Activated T-cell treated with anti-CD3 and anti-CD28 coated beads, Interleukin-2, amount 50 U/mL, for 24 hours (primary cell): ENCODE measurements around the gene OBP2B.
"Not testable (repeated sequence)": the region's sequence is repeated elsewhere in the genome, so short reads cannot be mapped to it uniquely, and the experiment has no call there.

Source experiments
- DNase-seq: peaks from one replicate; pipeline ENCODE4 v3.0.0-alpha.2; 2020
- H3K27ac Mint-ChIP-seq: 2 replicates; pipeline ENCODE4 v1.8.0; 2020; ENCODE audit warnings: mild to moderate bottlenecking, mixed read lengths
- H3K27me3 Mint-ChIP-seq: 2 replicates; pipeline ENCODE4 v1.8.0; 2020; ENCODE audit warnings: mixed read lengths
- H3K36me3 Mint-ChIP-seq: 2 replicates; pipeline ENCODE4 v1.8.0; 2020; ENCODE audit warnings: low read depth, mixed read lengths
- H3K4me1 Mint-ChIP-seq: 2 replicates; pipeline ENCODE4 v1.8.0; 2020; ENCODE audit warnings: low read depth, mixed read lengths
- H3K4me3 Mint-ChIP-seq: 2 replicates; pipeline ENCODE4 v1.8.0; 2020; ENCODE audit warnings: mild to moderate bottlenecking, moderate library complexity, mixed read lengths
- H3K9me3 Mint-ChIP-seq: 2 replicates; pipeline ENCODE4 v1.8.0; 2020; ENCODE audit warnings: mixed read lengths

Gene OBP2B

GRCh38 chr9:133208880-133209300 lies at the start of gene OBP2B:
TSS of gene OBP2B (minus strand) at chr9:133209250. CDS start at chr9:133209199, 51 bp downstream.
- not testable (repeated sequence) for H3K9me3 Mint-ChIP-seq, H3K4me1 Mint-ChIP-seq, H3K4me3 Mint-ChIP-seq, H3K27ac Mint-ChIP-seq, H3K36me3 Mint-ChIP-seq
- H3K27me3 Mint-ChIP-seq = peaks cover 25% of the 10 kb centered on the region
- peak; percentile 2 for DNase-seq

GRCh38 chr9:133258061-133259015 lies 49.3 kb upstream of the OBP2B start:
- H3K4me3 Mint-ChIP-seq = no peak overlapping the region
- H3K9me3 Mint-ChIP-seq = no peaks in the 10 kb centered on the region
- no peaks in the 10 kb centered on the region for H3K4me1 Mint-ChIP-seq
- peaks cover 8% of the 10 kb centered on the region for H3K27me3 Mint-ChIP-seq
- H3K36me3 Mint-ChIP-seq = no peaks in the 10 kb centered on the region
- DNase-seq = no peak
- no peak overlapping the region for H3K27ac Mint-ChIP-seq

- Mint-ChIP-seq H3K4me1 (no peaks in the 10 kb centered on the region), H3K9me3 (no peaks in the 10 kb centered on the region), H3K27ac (no peak overlapping the region), H3K27me3 (peaks cover 7% of the 10 kb centered on the region), H3K4me3 (no peak overlapping the region), H3K36me3 (no peaks in the 10 kb centered on the region)
- DNase-seq = no peak
Observed at GRCh38 chr9:133257465-133257956, 48.5 kb upstream of the OBP2B start.

- no peak for DNase-seq
- H3K27ac Mint-ChIP-seq = no peak overlapping the region
- no peaks in the 10 kb centered on the region for H3K4me1 Mint-ChIP-seq
- no peaks in the 10 kb centered on the region for H3K27me3 Mint-ChIP-seq
- no peaks in the 10 kb centered on the region for H3K9me3 Mint-ChIP-seq
- H3K4me3 Mint-ChIP-seq = no peak overlapping the region
- no peaks in the 10 kb centered on the region for H3K36me3 Mint-ChIP-seq
Observed at GRCh38 chr9:133256686-133257091, 47.6 kb upstream of the OBP2B start.

GRCh38 chr9:133256136-133256461 lies 47.0 kb upstream of the OBP2B start:
- H3K9me3 Mint-ChIP-seq = no peaks in the 10 kb centered on the region
- no peaks in the 10 kb centered on the region for H3K36me3 Mint-ChIP-seq
- H3K4me3 Mint-ChIP-seq = no peak overlapping the region
- no peak for DNase-seq
- no peak overlapping the region for H3K27ac Mint-ChIP-seq
- no peaks in the 10 kb centered on the region for H3K4me1 Mint-ChIP-seq
- no peaks in the 10 kb centered on the region for H3K27me3 Mint-ChIP-seq

- H3K9me3 Mint-ChIP-seq = no peaks in the 10 kb centered on the region
- H3K36me3 Mint-ChIP-seq = no peaks in the 10 kb centered on the region
- DNase-seq = no peak
- no peak overlapping the region for H3K27ac Mint-ChIP-seq
- no peaks in the 10 kb centered on the region for H3K4me1 Mint-ChIP-seq
- no peak overlapping the region for H3K4me3 Mint-ChIP-seq
- H3K27me3 Mint-ChIP-seq = no peaks in the 10 kb centered on the region
Observed at GRCh38 chr9:133255371-133256135, 46.5 kb upstream of the OBP2B start.

GRCh38 chr9:133254471-133254870 lies 45.4 kb upstream of the OBP2B start:
- Mint-ChIP-seq H3K27ac (no peak overlapping the region), H3K9me3 (no peaks in the 10 kb centered on the region), H3K4me1 (no peaks in the 10 kb centered on the region), H3K27me3 (peaks cover 6% of the 10 kb centered on the region), H3K4me3 (no peak overlapping the region), H3K36me3 (no peaks in the 10 kb centered on the region)
- no peak for DNase-seq

- H3K9me3 Mint-ChIP-seq = no peaks in the 10 kb centered on the region
- no peak overlapping the region for H3K27ac Mint-ChIP-seq
- no peaks in the 10 kb centered on the region for H3K4me1 Mint-ChIP-seq
- DNase-seq = no peak
- H3K4me3 Mint-ChIP-seq = no peak overlapping the region
- no peaks in the 10 kb centered on the region for H3K36me3 Mint-ChIP-seq
- H3K27me3 Mint-ChIP-seq = peaks cover 11% of the 10 kb centered on the region
Observed at GRCh38 chr9:133253268-133253667, 44.2 kb upstream of the OBP2B start.

- no peaks in the 10 kb centered on the region for H3K36me3 Mint-ChIP-seq
- H3K4me3 Mint-ChIP-seq = no peak overlapping the region
- no peak overlapping the region for H3K27ac Mint-ChIP-seq
- no peak for DNase-seq
- H3K9me3 Mint-ChIP-seq = no peaks in the 10 kb centered on the region
- peaks cover 14% of the 10 kb centered on the region for H3K27me3 Mint-ChIP-seq
- H3K4me1 Mint-ChIP-seq = no peaks in the 10 kb centered on the region
Observed at GRCh38 chr9:133252301-133253020, 43.4 kb upstream of the OBP2B start.

GRCh38 chr9:133251773-133252172 lies 42.7 kb upstream of the OBP2B start:
- Mint-ChIP-seq H3K9me3 (no peaks in the 10 kb centered on the region), H3K27me3 (peaks cover 19% of the 10 kb centered on the region), H3K36me3 (no peaks in the 10 kb centered on the region), H3K4me1 (no peaks in the 10 kb centered on the region), H3K4me3 (no peak overlapping the region), H3K27ac (no peak overlapping the region)
- no peak for DNase-seq

- H3K27me3 Mint-ChIP-seq = peaks cover 19% of the 10 kb centered on the region
- not testable (repeated sequence) for H3K4me3 Mint-ChIP-seq, H3K27ac Mint-ChIP-seq, DNase-seq, H3K4me1 Mint-ChIP-seq, H3K9me3 Mint-ChIP-seq, H3K36me3 Mint-ChIP-seq
Observed at GRCh38 chr9:133251221-133251620, 42.2 kb upstream of the OBP2B start.

- H3K27me3 Mint-ChIP-seq = peaks cover 20% of the 10 kb centered on the region
- no peaks in the 10 kb centered on the region for H3K9me3 Mint-ChIP-seq
- no peak overlapping the region for H3K27ac Mint-ChIP-seq
- no peak for DNase-seq
- H3K36me3 Mint-ChIP-seq = no peaks in the 10 kb centered on the region
- H3K4me3 Mint-ChIP-seq = no peak overlapping the region
- H3K4me1 Mint-ChIP-seq = no peaks in the 10 kb centered on the region
Observed at GRCh38 chr9:133250741-133251170, 41.7 kb upstream of the OBP2B start.

GRCh38 chr9:133249337-133249736 lies 40.3 kb upstream of the OBP2B start:
- peaks cover 26% of the 10 kb centered on the region for H3K27me3 Mint-ChIP-seq
- no peak for DNase-seq
- no peaks in the 10 kb centered on the region for H3K36me3 Mint-ChIP-seq
- no peak overlapping the region for H3K4me3 Mint-ChIP-seq
- H3K4me1 Mint-ChIP-seq = no peaks in the 10 kb centered on the region
- no peaks in the 10 kb centered on the region for H3K9me3 Mint-ChIP-seq
- H3K27ac Mint-ChIP-seq = no peak overlapping the region

GRCh38 chr9:133248726-133249295 lies 39.8 kb upstream of the OBP2B start:
- Mint-ChIP-seq H3K9me3 (no peaks in the 10 kb centered on the region), H3K4me1 (no peaks in the 10 kb centered on the region), H3K4me3 (no peak overlapping the region), H3K36me3 (no peaks in the 10 kb centered on the region), H3K27ac (no peak overlapping the region), H3K27me3 (peaks cover 26% of the 10 kb centered on the region)
- no peak for DNase-seq
